ENCODE results near the gene PCDH9.

GRCh38 chr13:67228916-67229315, 1.2 kb downstream of the PCDH9 start:
- no peak for TF ChIP-seq CTCF (conservative IDR thresholded peaks at IDR 0.05 in 1 of 2, IDR thresholded peaks at IDR 0.05 in 1 of 2; ENCODE audit: extremely low read depth in 1 of 2, insufficient read depth in 1 of 2, low read depth in 1 of 2, low read length in 2 of 2)
- TF ChIP-seq EZH2 (IDR thresholded peaks at IDR 0.05; ENCODE audit: borderline replicate concordance, low read length): no peak

Data from mammary epithelial cell (primary cell).